ENCODE results near the gene MDH1B. TPM values are rescaled to one million over a fixed set of nuclear protein-coding genes. Genes with fewer than 3 reads are reported as not detected.

The MDH1B gene
- polyA plus RNA-seq, 1 of the 3 experiments (the other 2 are of a cell fraction): 1.7 TPM

DNA sequence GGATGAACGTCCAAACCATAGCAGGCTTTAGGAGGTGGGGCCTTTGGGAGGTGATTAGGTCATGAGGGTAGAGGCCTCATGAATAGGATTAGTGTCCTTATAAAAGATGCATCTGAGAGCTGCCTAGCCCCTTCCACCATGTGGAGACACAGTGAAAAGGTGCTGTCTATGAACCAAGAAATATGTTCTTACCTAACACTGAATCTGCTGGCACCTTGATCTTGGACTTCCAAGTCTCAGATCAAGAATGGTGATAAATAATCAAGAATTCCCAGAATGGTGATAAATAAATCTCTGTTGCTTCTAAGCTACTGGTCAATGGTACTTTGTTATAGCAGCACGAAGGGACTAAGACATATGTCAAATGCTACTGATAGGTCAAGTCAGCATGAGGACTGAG lies 31.8 kb downstream of the MDH1B start:
- TF ChIP-seq SIN3A (IDR thresholded peaks at IDR 0.05; ENCODE audit: borderline replicate concordance, low read depth, low read length): no peak
- TF ChIP-seq RFX5 (IDR thresholded peaks at IDR 0.05; ENCODE audit: low read length): no peak
- no peak for TF ChIP-seq TAF1 (IDR thresholded peaks at IDR 0.05; ENCODE audit: borderline replicate concordance, low read depth, low read length)
- TF ChIP-seq GATA2 (CRISPR knock-in tag; IDR thresholded peaks at IDR 0.05): no peak
- TF ChIP-seq SMC3 (IDR thresholded peaks at IDR 0.05; ENCODE audit: low read depth, low read length): no peak
- TF ChIP-seq TEAD4 (IDR thresholded peaks at IDR 0.05; ENCODE audit: borderline replicate concordance, insufficient read depth): no peak
- no peak for TF ChIP-seq ELF1 (IDR thresholded peaks at IDR 0.05)
- 4% methylated on average over 2 of the region's 2 CpGs for WGBS (ENCODE audit: low lambda C conversion rate)
- no peak for DNase-seq
- H3K27me3 ChIP-seq (ENCODE audit: insufficient read depth): no peaks in the 10 kb centered on the region; the same call in 1 of the 2 replicates
- H3K9me2 ChIP-seq: no peaks in the 10 kb centered on the region
- H3K4me2 ChIP-seq: no peak overlapping the region
- H3K9me3 ChIP-seq: no peaks in the 10 kb centered on the region
- H4K20me1 ChIP-seq (ENCODE audit: insufficient read depth): no peaks in the 10 kb centered on the region
- H3K9ac ChIP-seq: no peak overlapping the region
- CTCF ChIA-PET: interaction anchor here (0.9 kb wide), 1 partner anchor 893 kb away, joined by 3 read pairs; no protein-coding TSS in a partner anchor
- no peak overlapping the region for H3K27ac ChIP-seq (ENCODE audit: low read depth in 2 of 2, low read length in 1 of 2)
- H3K4me3 ChIP-seq (ENCODE audit: low read depth in 2 of 2, low read length in 1 of 2): no peak overlapping the region
- POLR2A ChIA-PET: no interaction called here
- H2AFZ ChIP-seq (ENCODE audit: low read depth): no peak overlapping the region
- H3K79me2 ChIP-seq (ENCODE audit: insufficient read depth): no peaks in the 10 kb centered on the region
- no peaks in the 10 kb centered on the region for H3K36me3 ChIP-seq (replicated peaks in 1 of 2; ENCODE audit: control insufficient read depth in 1 of 2, insufficient read depth in 2 of 2, low read length in 1 of 2)
- H3F3A ChIP-seq (replicated peaks; ENCODE audit: insufficient read depth): no peaks in the 10 kb centered on the region
- H3K4me1 ChIP-seq (ENCODE audit: control insufficient read depth in 1 of 2, insufficient read depth in 2 of 2, low read depth in 1 of 2, low read length in 1 of 2): no peaks in the 10 kb centered on the region

DNA sequence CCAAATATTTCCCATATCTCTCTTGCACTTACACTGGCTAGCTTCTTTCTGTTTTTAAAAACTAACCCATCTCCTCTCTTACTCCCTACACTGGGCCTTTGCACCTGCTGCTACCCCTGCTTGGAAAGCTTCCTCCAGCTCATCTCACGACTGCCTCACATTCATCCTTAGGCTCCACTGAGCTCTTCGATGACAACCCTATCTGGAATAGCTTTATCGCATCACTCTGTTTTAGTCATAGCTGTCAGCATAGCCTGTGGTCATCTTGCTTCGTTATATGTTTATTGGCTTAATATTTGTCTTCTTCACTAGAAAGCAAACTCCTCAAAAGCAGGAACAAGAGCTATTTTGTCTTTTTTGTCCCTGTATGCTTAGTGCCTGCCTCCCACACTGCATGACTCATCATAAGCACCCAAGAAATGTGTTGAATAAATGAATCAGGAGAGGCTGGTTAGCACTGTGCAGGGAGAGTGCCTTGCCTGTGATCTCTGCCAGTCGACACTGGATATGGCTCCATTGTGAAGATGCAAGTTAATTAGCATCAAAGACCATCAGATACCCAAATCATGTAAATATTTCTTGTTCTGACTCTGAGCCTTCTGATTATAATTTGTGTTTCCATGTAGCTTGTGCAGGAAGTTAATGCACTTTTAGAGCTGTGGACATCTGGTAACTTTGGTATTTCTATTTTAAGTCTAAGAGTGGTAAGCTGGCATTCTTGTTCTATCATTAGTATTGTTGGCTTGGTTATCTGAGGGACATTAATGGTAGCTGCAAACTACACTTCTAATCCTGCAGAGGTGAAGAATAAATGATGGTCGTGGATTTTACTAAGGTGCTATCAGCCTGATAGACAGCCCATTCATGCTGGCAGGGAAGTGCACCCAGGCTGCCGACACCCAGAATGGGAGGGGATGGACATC lies 36.6 kb downstream of the MDH1B start:
- Histone ChIP-seq H3K27me3 (ENCODE audit: insufficient read depth) (no peaks in the 10 kb centered on the region), H3K4me1 (ENCODE audit: control insufficient read depth in 1 of 2, insufficient read depth in 2 of 2, low read depth in 1 of 2, low read length in 1 of 2) (no peaks in the 10 kb centered on the region), H3F3A (replicated peaks; ENCODE audit: insufficient read depth) (no peaks in the 10 kb centered on the region), H2AFZ (ENCODE audit: low read depth) (no peak overlapping the region), H3K27ac (ENCODE audit: low read depth in 2 of 2, low read length in 1 of 2) (no peak overlapping the region), H3K36me3 (replicated peaks in 1 of 2; ENCODE audit: control insufficient read depth in 1 of 2, insufficient read depth in 2 of 2, low read length in 1 of 2) (no peaks in the 10 kb centered on the region), H3K9me3 (no peaks in the 10 kb centered on the region), H3K79me2 (ENCODE audit: insufficient read depth) (no peaks in the 10 kb centered on the region), H3K4me3 (ENCODE audit: low read depth in 2 of 2, low read length in 1 of 2) (no peak overlapping the region), H3K4me2 (no peak overlapping the region), H3K9me2 (no peaks in the 10 kb centered on the region), H4K20me1 (ENCODE audit: insufficient read depth) (no peaks in the 10 kb centered on the region), H3K9ac (no peak overlapping the region)
- 33% methylated on average over 7 of the region's 7 CpGs for WGBS (ENCODE audit: low lambda C conversion rate)
- POLR2A ChIA-PET: no interaction called here
- CTCF ChIA-PET: interaction anchor here (1.0 kb wide), 1 partner anchor 36 kb away, joined by 3 read pairs; no protein-coding TSS in a partner anchor
- no peak for DNase-seq
- TF ChIP-seq RFX5 (IDR thresholded peaks at IDR 0.05; ENCODE audit: low read length): no peak
- TF ChIP-seq SMC3 (IDR thresholded peaks at IDR 0.05; ENCODE audit: low read depth, low read length): no peak
- no peak for TF ChIP-seq ELF1 (IDR thresholded peaks at IDR 0.05)
- no peak for TF ChIP-seq USF1 (IDR thresholded peaks at IDR 0.05; ENCODE audit: borderline replicate concordance, low read depth)
- TF ChIP-seq, protein P1, sequence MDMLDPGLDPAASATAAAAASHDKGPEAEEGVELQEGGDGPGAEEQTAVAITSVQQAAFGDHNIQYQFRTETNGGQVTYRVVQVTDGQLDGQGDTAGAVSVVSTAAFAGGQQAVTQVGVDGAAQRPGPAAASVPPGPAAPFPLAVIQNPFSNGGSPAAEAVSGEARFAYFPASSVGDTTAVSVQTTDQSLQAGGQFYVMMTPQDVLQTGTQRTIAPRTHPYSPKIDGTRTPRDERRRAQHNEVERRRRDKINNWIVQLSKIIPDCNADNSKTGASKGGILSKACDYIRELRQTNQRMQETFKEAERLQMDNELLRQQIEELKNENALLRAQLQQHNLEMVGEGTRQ (IDR thresholded peaks at IDR 0.05; ENCODE audit: borderline replicate concordance, low read depth, low read length): no peak
- no peak for TF ChIP-seq MAX (IDR thresholded peaks at IDR 0.05; ENCODE audit: low read depth)
- TF ChIP-seq TEAD4 (IDR thresholded peaks at IDR 0.05; ENCODE audit: borderline replicate concordance, insufficient read depth): no peak
- TF ChIP-seq RAD21 (IDR thresholded peaks at IDR 0.05; ENCODE audit: low read length): no peak
- TF ChIP-seq CHD2 (IDR thresholded peaks at IDR 0.05; ENCODE audit: low read length, partially characterized antibody): no peak
- no peak for TF ChIP-seq RXRA (IDR thresholded peaks at IDR 0.05; ENCODE audit: borderline replicate concordance, low read depth)
- no peak for TF ChIP-seq JUND (IDR thresholded peaks at IDR 0.05)
- no peak for TF ChIP-seq NRF1 (IDR thresholded peaks at IDR 0.05; ENCODE audit: low read depth, low read length)
- no peak for TF ChIP-seq FOXM1 (IDR thresholded peaks at IDR 0.05; ENCODE audit: low read depth)
- TF ChIP-seq PBX3 (IDR thresholded peaks at IDR 0.05): no peak
- TF ChIP-seq GATA2 (CRISPR knock-in tag; IDR thresholded peaks at IDR 0.05): no peak
- TF ChIP-seq, protein P2, sequence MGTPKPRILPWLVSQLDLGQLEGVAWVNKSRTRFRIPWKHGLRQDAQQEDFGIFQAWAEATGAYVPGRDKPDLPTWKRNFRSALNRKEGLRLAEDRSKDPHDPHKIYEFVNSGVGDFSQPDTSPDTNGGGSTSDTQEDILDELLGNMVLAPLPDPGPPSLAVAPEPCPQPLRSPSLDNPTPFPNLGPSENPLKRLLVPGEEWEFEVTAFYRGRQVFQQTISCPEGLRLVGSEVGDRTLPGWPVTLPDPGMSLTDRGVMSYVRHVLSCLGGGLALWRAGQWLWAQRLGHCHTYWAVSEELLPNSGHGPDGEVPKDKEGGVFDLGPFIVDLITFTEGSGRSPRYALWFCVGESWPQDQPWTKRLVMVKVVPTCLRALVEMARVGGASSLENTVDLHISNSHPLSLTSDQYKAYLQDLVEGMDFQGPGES (IDR thresholded peaks at IDR 0.05; ENCODE audit: low read depth, low read length): no peak
- TF ChIP-seq FOSL2 (IDR thresholded peaks at IDR 0.05; ENCODE audit: borderline replicate concordance, low read depth): no peak
